Keratinocyte (primary cell): ENCODE measurements around the gene GSTA3. TPM values are rescaled to one million over a fixed set of nuclear protein-coding genes. Genes with fewer than 3 reads are reported as not detected.

Experiments used
- DNase-seq: peaks from one replicate; pipeline ENCODE4 v3.0.0-alpha.2; 2011; ENCODE audit warnings: low read depth, missing footprints, low spot score
- FAIRE-seq: peaks from 2 replicates; lab custom pipeline; 2011; peaks lifted over from hg19 to GRCh38; lab: Jason Lieb, UNC
- H2AFZ ChIP-seq: 2 replicates; pipeline ENCODE4 v1.6.0; 2012; ENCODE audit warnings: low read length, control low read depth, inconsistent platforms; ENCODE audit not compliant: control insufficient read depth
- H3K27ac ChIP-seq: 2 replicates; pipeline ENCODE4 v1.5.1; 2011; ENCODE audit warnings: low read length; ENCODE audit not compliant: control insufficient read depth, insufficient read depth
- H3K27me3 ChIP-seq: 3 replicates; pipeline ENCODE4 v1.6.0; 2011; ENCODE audit warnings: low read length; ENCODE audit not compliant: control insufficient read depth, insufficient read depth; ENCODE audit errors: extremely low read depth
- H3K36me3 ChIP-seq, 2 experiments: 2 replicates in 1 of 2; 3 replicates in 1 of 2; pipeline ENCODE4 v1.5.1; 2011; ENCODE audit warnings: low read length in 2 of 2, mild to moderate bottlenecking in 1 of 2; ENCODE audit not compliant: control insufficient read depth in 2 of 2, insufficient read depth in 2 of 2; ENCODE audit errors: extremely low read depth in 1 of 2
- H3K4me1 ChIP-seq: 3 replicates; pipeline ENCODE4 v1.5.1; 2011; ENCODE audit warnings: low read length; ENCODE audit not compliant: control insufficient read depth, insufficient read depth; ENCODE audit errors: extremely low read depth
- H3K4me2 ChIP-seq: 3 replicates; pipeline ENCODE4 v1.6.0; 2011; ENCODE audit warnings: low read depth, low read length; ENCODE audit not compliant: control insufficient read depth, insufficient read depth; ENCODE audit errors: extremely low read depth
- H3K4me3 ChIP-seq, 3 experiments: fragments of 200-600 bp in 1 of 3; sonication (generic) in 1 of 3; 2 replicates in 2 of 3; 3 replicates in 1 of 3; pipeline ENCODE4 v1.5.1; 2011 to 2016; ENCODE audit warnings: low read length in 3 of 3, mild to moderate bottlenecking in 3 of 3, control low read depth in 2 of 3, inconsistent platforms in 1 of 3, low read depth in 1 of 3, mixed read lengths in 1 of 3, mixed run types in 1 of 3, moderate library complexity in 1 of 3; ENCODE audit not compliant: control insufficient read depth in 2 of 3, insufficient read depth in 2 of 3; ENCODE audit errors: extremely low read depth in 1 of 3
- H3K79me2 ChIP-seq: 2 replicates; pipeline ENCODE4 v1.6.0; 2012; ENCODE audit warnings: low read length; ENCODE audit not compliant: control insufficient read depth, insufficient read depth
- H3K9ac ChIP-seq: 3 replicates; pipeline ENCODE4 v1.6.0; 2011; ENCODE audit warnings: low read length; ENCODE audit not compliant: control insufficient read depth, insufficient read depth; ENCODE audit errors: extremely low read depth
- H3K9me1 ChIP-seq: 3 replicates; pipeline ENCODE4 v1.6.0; 2011; ENCODE audit warnings: low read length; ENCODE audit not compliant: control insufficient read depth, insufficient read depth; ENCODE audit errors: extremely low read depth
- H3K9me3 ChIP-seq: 2 replicates; pipeline ENCODE4 v1.5.1; 2012; ENCODE audit warnings: low read depth, low read length; ENCODE audit not compliant: control insufficient read depth
- H4K20me1 ChIP-seq: 3 replicates; pipeline ENCODE4 v1.6.0; 2011; ENCODE audit warnings: low read length; ENCODE audit not compliant: control insufficient read depth, insufficient read depth; ENCODE audit errors: extremely low read depth
- CTCF ChIP-seq, 3 experiments: IDR thresholded peaks in 1 of 3; conservative IDR thresholded peaks in 1 of 3; optimal IDR thresholded peaks in 1 of 3; 2 replicates in 2 of 3; 3 replicates in 1 of 3; pipeline versions ENCODE3 to v1.5.1; 2011; ENCODE audit warnings: low read length in 3 of 3, mild to moderate bottlenecking in 3 of 3, moderate library complexity in 2 of 3, control low read depth in 1 of 3, inconsistent platforms in 1 of 3; ENCODE audit not compliant: insufficient read depth in 2 of 3; ENCODE audit errors: extremely low read depth in 1 of 3
- EZH2 ChIP-seq: IDR thresholded peaks from one replicate; pipeline ENCODE4 v1.6.1; 2012; ENCODE audit warnings: inconsistent platforms, mild to moderate bottlenecking, low read length, moderate library complexity
- dilution Hi-C: fragments of 300-500 bp; cut with MboI; formaldehyde crosslinking; loops from one replicate; pipeline ENCODE4 v1.7.0; 2020; ENCODE audit warnings: low sequenced_read_pairs; ENCODE audit not compliant: extremely low pct_ligation_motif_present
- polyA plus RNA-seq, 5 experiments: library from polyadenylated mRNA; depleted of rRNA in 3 of 5; stranded (reverse) in 3 of 5; stranded (forward) in 1 of 5; unstranded in 1 of 5; fragments of >200 nt; gene quantifications; 1 replicate in 1 of 5; 2 replicates in 3 of 5; 3 replicates in 1 of 5; pipeline versions ENCODE4 v1.2.1 to v1.2.3, GENCODE V29; 2011 to 2012; ENCODE audit warnings: missing spikeins in 2 of 5, low read depth in 1 of 5, low replicate concordance in 1 of 5

Gene GSTA3
- polyA plus RNA-seq, 1 donor (not counting 4 experiments of a cell fraction or from before 2014, with no cell fraction given): not detected

GRCh38 chr6:52909131-52909530 is 367 bp downstream of the GSTA3 start:
- no peak for DNase-seq
- Histone ChIP-seq H3K9me1 (no peaks in the 10 kb centered on the region), H4K20me1 (no peaks in the 10 kb centered on the region), H2AFZ (no peak overlapping the region), H3K9me3 (no peaks in the 10 kb centered on the region), H3K4me3 (no peak overlapping the region), H3K4me1 (no peaks in the 10 kb centered on the region), H3K36me3 (no peaks in the 10 kb centered on the region), H3K27ac (no peak overlapping the region), H3K9ac (no peak overlapping the region), H3K27me3 (no peaks in the 10 kb centered on the region), H3K79me2 (no peaks in the 10 kb centered on the region), H3K4me2 (no peak overlapping the region)
- no peak for FAIRE-seq
- TF ChIP-seq EZH2 (no peak), CTCF (optimal IDR thresholded peaks at IDR 0.05 in 1 of 3, IDR thresholded peaks at IDR 0.05 in 1 of 3, conservative IDR thresholded peaks at IDR 0.05 in 1 of 3; ENCODE audit: extremely low read depth in 1 of 3, insufficient read depth in 2 of 3, low read length in 3 of 3) (no peak)
- dilution Hi-C loops: no loop called here

DNA sequence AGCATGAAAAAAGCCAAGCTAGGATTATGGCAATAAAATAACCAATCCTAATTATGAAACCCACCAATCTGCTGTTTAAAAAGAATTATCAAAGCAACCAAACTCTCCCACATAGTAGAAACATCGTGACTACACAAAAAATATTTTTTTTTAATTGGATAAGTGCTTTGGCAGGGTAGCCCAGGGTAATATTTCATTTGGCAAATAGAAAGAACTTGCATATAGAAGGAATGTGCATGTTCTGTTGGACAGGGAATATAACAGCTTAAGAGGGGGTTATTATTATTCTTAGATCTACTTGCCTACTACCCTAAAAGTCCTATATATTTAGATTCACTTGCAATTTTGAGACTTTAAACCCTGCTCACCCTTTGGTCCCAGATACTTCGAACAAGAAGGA is 972 bp downstream of the GSTA3 start:
- no peak overlapping the region for H3K4me2 ChIP-seq
- H3K4me1 ChIP-seq: no peaks in the 10 kb centered on the region
- DNase-seq (no peak), FAIRE-seq (no peak)
- dilution Hi-C loops: no loop called here
- H3K9ac ChIP-seq: no peak overlapping the region
- no peaks in the 10 kb centered on the region for H4K20me1 ChIP-seq
- H2AFZ ChIP-seq: no peak overlapping the region
- H3K4me3 ChIP-seq: no peak overlapping the region
- no peaks in the 10 kb centered on the region for H3K9me1 ChIP-seq
- H3K79me2 ChIP-seq: no peaks in the 10 kb centered on the region
- H3K36me3 ChIP-seq: no peaks in the 10 kb centered on the region
- TF ChIP-seq CTCF (optimal IDR thresholded peaks at IDR 0.05 in 1 of 3, IDR thresholded peaks at IDR 0.05 in 1 of 3, conservative IDR thresholded peaks at IDR 0.05 in 1 of 3; ENCODE audit: extremely low read depth in 1 of 3, insufficient read depth in 2 of 3, low read length in 3 of 3): no peak
- no peak for TF ChIP-seq EZH2
- H3K27me3 ChIP-seq: no peaks in the 10 kb centered on the region
- no peak overlapping the region for H3K27ac ChIP-seq
- H3K9me3 ChIP-seq: no peaks in the 10 kb centered on the region
